Neural cell (in vitro differentiated cells): ENCODE results near the gene GLB1L3. TPM values are rescaled to one million over a fixed set of nuclear protein-coding genes. Genes with fewer than 3 reads are reported as not detected.

Source experiments
- H2AFZ ChIP-seq: fragments of 200-600, 300-800 bp; sonication (generic), shearing (Covaris generic); 2 replicates; pipeline ENCODE4 v1.6.0; 2014; ENCODE audit warnings: low read depth, mild to moderate bottlenecking, antibody characterized with exemption, low read length, moderate library complexity
- H3F3A ChIP-seq: fragments of 200-600 bp; shearing (Covaris generic); 2 replicates; pipeline ENCODE4 v1.6.1; 2016; ENCODE audit warnings: mild to moderate bottlenecking, moderate library complexity, mixed read lengths, antibody characterized with exemption, low read length; ENCODE audit not compliant: insufficient read depth, poor library complexity, severe bottlenecking
- H3K27ac ChIP-seq: fragments of 200-600, 300-800 bp; sonication (generic), shearing (Covaris generic); 2 replicates; pipeline ENCODE4 v1.5.1; 2014; ENCODE audit warnings: mild to moderate bottlenecking, low read length, moderate library complexity
- H3K27me3 ChIP-seq: fragments of 300-800, 200-600 bp; sonication (generic), shearing (Covaris generic); 2 replicates; pipeline ENCODE4 v1.6.0; 2014; ENCODE audit warnings: mild to moderate bottlenecking, low read depth, low read length, moderate library complexity; ENCODE audit not compliant: insufficient read depth
- H3K36me3 ChIP-seq: fragments of 300-800, 200-600 bp; sonication (generic), shearing (Covaris generic); 2 replicates; pipeline ENCODE4 v1.5.1; 2014; ENCODE audit warnings: mild to moderate bottlenecking, antibody characterized with exemption, low read length, moderate library complexity; ENCODE audit not compliant: insufficient read depth
- H3K4me2 ChIP-seq: fragments of 300-800, 200-600 bp; sonication (generic), shearing (Covaris generic); 2 replicates; pipeline ENCODE4 v1.6.0; 2014; ENCODE audit warnings: mild to moderate bottlenecking, low read length
- H3K4me3 ChIP-seq: fragments of 300-800, 200-600 bp; sonication (generic), shearing (Covaris generic); 2 replicates; pipeline ENCODE4 v1.5.1; 2014; ENCODE audit warnings: mild to moderate bottlenecking, low read length, moderate library complexity
- H3K79me2 ChIP-seq: fragments of 200-600 bp; shearing (Covaris generic); replicated peaks from 2 replicates; pipeline ENCODE4 v1.6.0; 2014; ENCODE audit warnings: mild to moderate bottlenecking, low read length, moderate library complexity; ENCODE audit not compliant: insufficient read depth
- H3K9ac ChIP-seq: fragments of 300-800, 200-600 bp; sonication (generic), shearing (Covaris generic); 2 replicates; pipeline ENCODE4 v1.6.1; 2016; ENCODE audit warnings: mild to moderate bottlenecking, low read length, mixed read lengths
- H3K9me2 ChIP-seq: fragments of 200-600 bp; shearing (Covaris generic); 2 replicates; pipeline ENCODE4 v1.6.1; 2016; ENCODE audit warnings: mild to moderate bottlenecking, low read length, mixed read lengths; ENCODE audit not compliant: insufficient read depth
- H3K9me3 ChIP-seq: fragments of 200-600, 300-800 bp; sonication (generic), shearing (Covaris generic); 2 replicates; pipeline ENCODE4 v1.6.1; 2016; ENCODE audit warnings: mild to moderate bottlenecking, mixed run types, low read length, moderate library complexity, mixed read lengths
- H4K20me1 ChIP-seq: fragments of 200-600 bp; shearing (Covaris generic); 2 replicates; pipeline ENCODE4 v1.6.1; 2016; ENCODE audit warnings: mild to moderate bottlenecking, mixed run types; ENCODE audit not compliant: insufficient read depth
- EP300 ChIP-seq: fragments of 450-650 bp; conservative IDR thresholded peaks from 2 replicates; pipeline ENCODE4 v1.6.1; 2014; ENCODE audit warnings: antibody characterized with exemption, mild to moderate bottlenecking, moderate library complexity; ENCODE audit not compliant: poor library complexity, severe bottlenecking
- EZH2 ChIP-seq: fragments of 200-600, 300-800 bp; shearing (Covaris generic), sonication (generic); IDR thresholded peaks from 2 replicates; pipeline ENCODE4 v1.6.1; 2014; ENCODE audit warnings: antibody characterized with exemption, low read length, borderline replicate concordance, mild to moderate bottlenecking; ENCODE audit not compliant: insufficient read depth, poor library complexity, severe bottlenecking
- MXI1 ChIP-seq: fragments of 450-650 bp; conservative IDR thresholded peaks from 2 replicates; pipeline ENCODE4 v1.6.1; 2014; ENCODE audit warnings: antibody characterized with exemption, mild to moderate bottlenecking; ENCODE audit not compliant: poor library complexity, severe bottlenecking
- POLR2AphosphoS5 ChIP-seq: IDR thresholded peaks from 2 replicates; pipeline ENCODE4 v1.6.1; 2012
- RAD21 ChIP-seq: fragments of 450-650 bp; conservative IDR thresholded peaks from 2 replicates; pipeline ENCODE4 v1.6.1; 2014; ENCODE audit warnings: antibody characterized with exemption, mild to moderate bottlenecking, moderate library complexity
- SMC3 ChIP-seq: fragments of 450-650 bp; conservative IDR thresholded peaks from 2 replicates; pipeline ENCODE4 v1.6.1; 2014; ENCODE audit warnings: antibody characterized with exemption, mild to moderate bottlenecking, moderate library complexity; ENCODE audit not compliant: poor library complexity
- TAF1 ChIP-seq: IDR thresholded peaks from 2 replicates; pipeline ENCODE4 v1.6.1; 2012; ENCODE audit warnings: low read depth
- polyA plus RNA-seq: library from polyadenylated mRNA; depleted of rRNA; stranded (reverse); fragments of >200 nt; gene quantifications from 2 replicates; pipeline ENCODE4 v1.2.3, GENCODE V29; 2014
- TF ChIP-seq, protein P1 (sequence below): IDR thresholded peaks from 2 replicates; pipeline ENCODE4 v1.6.1; 2012; ENCODE audit warnings: borderline replicate concordance
- TF ChIP-seq, protein P2 (sequence below): fragments of 450-650 bp; IDR thresholded peaks from 2 replicates; pipeline ENCODE4 v1.5.1; 2014; ENCODE audit warnings: antibody characterized with exemption, mild to moderate bottlenecking, moderate library complexity; ENCODE audit not compliant: poor library complexity, severe bottlenecking

GLB1L3 gene
- polyA plus RNA-seq, 1 donor from 2014 or later: 0.19 TPM

DNA sequence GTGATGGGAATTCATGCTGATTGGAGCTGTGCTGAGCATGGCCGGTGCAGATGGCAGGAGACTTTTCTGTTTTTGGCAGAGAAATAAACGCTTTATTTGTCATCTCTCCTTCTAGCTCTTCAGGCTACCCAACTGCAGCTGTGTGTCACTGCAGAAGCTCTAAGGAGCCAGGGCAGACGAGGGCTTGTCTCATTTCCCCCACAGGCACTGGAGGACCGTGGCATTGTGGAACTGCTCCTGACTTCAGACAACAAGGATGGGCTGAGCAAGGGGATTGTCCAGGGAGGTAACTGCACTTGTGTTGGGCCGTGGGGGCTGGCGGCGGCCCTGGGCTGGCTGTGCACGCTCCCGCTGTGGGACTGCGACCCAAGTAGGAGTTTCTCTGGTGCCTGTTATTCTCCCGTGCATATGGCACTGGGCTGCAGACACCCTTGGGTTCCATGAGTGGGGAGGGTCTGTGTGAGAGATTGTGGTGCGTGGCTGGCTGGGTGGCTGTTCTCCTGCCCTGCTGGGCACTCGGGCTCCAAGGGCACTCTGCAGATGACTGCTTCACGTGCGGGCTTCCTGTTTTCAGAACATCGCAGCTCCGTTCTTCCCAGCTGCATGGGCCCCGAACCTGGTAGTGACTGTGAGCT lies 82.8 kb downstream of the GLB1L3 start:
- Histone ChIP-seq H3F3A (no peaks in the 10 kb centered on the region), H3K4me3 (no peak overlapping the region), H3K4me2 (no peak overlapping the region)

DNA sequence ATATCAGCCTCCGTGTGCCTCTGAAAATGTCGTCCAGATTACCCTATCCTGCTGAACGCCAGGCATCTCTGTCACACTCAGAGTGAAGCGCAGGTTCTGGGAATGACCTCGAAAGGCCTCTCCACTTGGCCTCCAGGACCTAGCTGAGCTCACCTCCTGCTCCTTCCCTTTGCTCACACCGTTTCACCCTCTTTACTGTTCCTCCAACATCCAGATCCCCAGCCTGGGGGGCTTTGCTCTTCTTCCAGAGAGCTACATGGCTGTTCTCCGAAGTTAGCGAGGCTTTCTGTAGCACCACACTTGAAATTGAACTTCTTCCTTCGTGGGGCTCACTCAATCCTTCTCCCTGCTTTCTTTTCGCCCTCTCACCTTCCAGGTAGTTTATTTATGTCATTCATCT lies 83.5 kb downstream of the GLB1L3 start:
- Histone ChIP-seq H3K4me2 (no peak overlapping the region), H3K9me2 (no peaks in the 10 kb centered on the region), H3K9ac (no peak overlapping the region)

More for the DNA sequence above, 82.8 kb downstream of the GLB1L3 start:
- H3K27me3 ChIP-seq: no peaks in the 10 kb centered on the region
- no peaks in the 10 kb centered on the region for H3K79me2 ChIP-seq
- TF ChIP-seq, protein P1, sequence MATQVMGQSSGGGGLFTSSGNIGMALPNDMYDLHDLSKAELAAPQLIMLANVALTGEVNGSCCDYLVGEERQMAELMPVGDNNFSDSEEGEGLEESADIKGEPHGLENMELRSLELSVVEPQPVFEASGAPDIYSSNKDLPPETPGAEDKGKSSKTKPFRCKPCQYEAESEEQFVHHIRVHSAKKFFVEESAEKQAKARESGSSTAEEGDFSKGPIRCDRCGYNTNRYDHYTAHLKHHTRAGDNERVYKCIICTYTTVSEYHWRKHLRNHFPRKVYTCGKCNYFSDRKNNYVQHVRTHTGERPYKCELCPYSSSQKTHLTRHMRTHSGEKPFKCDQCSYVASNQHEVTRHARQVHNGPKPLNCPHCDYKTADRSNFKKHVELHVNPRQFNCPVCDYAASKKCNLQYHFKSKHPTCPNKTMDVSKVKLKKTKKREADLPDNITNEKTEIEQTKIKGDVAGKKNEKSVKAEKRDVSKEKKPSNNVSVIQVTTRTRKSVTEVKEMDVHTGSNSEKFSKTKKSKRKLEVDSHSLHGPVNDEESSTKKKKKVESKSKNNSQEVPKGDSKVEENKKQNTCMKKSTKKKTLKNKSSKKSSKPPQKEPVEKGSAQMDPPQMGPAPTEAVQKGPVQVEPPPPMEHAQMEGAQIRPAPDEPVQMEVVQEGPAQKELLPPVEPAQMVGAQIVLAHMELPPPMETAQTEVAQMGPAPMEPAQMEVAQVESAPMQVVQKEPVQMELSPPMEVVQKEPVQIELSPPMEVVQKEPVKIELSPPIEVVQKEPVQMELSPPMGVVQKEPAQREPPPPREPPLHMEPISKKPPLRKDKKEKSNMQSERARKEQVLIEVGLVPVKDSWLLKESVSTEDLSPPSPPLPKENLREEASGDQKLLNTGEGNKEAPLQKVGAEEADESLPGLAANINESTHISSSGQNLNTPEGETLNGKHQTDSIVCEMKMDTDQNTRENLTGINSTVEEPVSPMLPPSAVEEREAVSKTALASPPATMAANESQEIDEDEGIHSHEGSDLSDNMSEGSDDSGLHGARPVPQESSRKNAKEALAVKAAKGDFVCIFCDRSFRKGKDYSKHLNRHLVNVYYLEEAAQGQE: no peak
- no peak for TF ChIP-seq EP300
- TF ChIP-seq TAF1: no peak
- no peak for TF ChIP-seq EZH2
- no peak for TF ChIP-seq POLR2AphosphoS5
- no peak for TF ChIP-seq RAD21
- TF ChIP-seq, protein P2, sequence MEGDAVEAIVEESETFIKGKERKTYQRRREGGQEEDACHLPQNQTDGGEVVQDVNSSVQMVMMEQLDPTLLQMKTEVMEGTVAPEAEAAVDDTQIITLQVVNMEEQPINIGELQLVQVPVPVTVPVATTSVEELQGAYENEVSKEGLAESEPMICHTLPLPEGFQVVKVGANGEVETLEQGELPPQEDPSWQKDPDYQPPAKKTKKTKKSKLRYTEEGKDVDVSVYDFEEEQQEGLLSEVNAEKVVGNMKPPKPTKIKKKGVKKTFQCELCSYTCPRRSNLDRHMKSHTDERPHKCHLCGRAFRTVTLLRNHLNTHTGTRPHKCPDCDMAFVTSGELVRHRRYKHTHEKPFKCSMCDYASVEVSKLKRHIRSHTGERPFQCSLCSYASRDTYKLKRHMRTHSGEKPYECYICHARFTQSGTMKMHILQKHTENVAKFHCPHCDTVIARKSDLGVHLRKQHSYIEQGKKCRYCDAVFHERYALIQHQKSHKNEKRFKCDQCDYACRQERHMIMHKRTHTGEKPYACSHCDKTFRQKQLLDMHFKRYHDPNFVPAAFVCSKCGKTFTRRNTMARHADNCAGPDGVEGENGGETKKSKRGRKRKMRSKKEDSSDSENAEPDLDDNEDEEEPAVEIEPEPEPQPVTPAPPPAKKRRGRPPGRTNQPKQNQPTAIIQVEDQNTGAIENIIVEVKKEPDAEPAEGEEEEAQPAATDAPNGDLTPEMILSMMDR: no peak
- no peak for TF ChIP-seq MXI1
- no peak for TF ChIP-seq SMC3
- H2AFZ ChIP-seq: no peak overlapping the region
- H3K9me3 ChIP-seq: no peaks in the 10 kb centered on the region
- H4K20me1 ChIP-seq: no peaks in the 10 kb centered on the region
- no peaks in the 10 kb centered on the region for H3K9me2 ChIP-seq
- no peaks in the 10 kb centered on the region for H3K36me3 ChIP-seq
- H3K27ac ChIP-seq: no peak overlapping the region
- no peak overlapping the region for H3K9ac ChIP-seq

More for the DNA sequence above, 83.5 kb downstream of the GLB1L3 start:
- no peak overlapping the region for H3K27ac ChIP-seq
- H4K20me1 ChIP-seq: no peaks in the 10 kb centered on the region
- H3F3A ChIP-seq: no peaks in the 10 kb centered on the region
- no peaks in the 10 kb centered on the region for H3K9me3 ChIP-seq
- no peak overlapping the region for H3K4me3 ChIP-seq
- no peaks in the 10 kb centered on the region for H3K79me2 ChIP-seq
- no peak overlapping the region for H2AFZ ChIP-seq
- H3K27me3 ChIP-seq: no peaks in the 10 kb centered on the region
- H3K36me3 ChIP-seq: no peaks in the 10 kb centered on the region
- TF ChIP-seq TAF1 (no peak), EP300 (no peak), SMC3 (no peak)
- TF ChIP-seq, protein P1: no peak
